Measurements from ENCODE around the gene GXYLT2.
A peak's percentile ranks its signal among the peaks of the same experiment; 100 is the strongest.

GXYLT2 gene

GRCh38 chr3:72887705-72888545 lies at the start of gene GXYLT2:
Gene GXYLT2 (plus strand): TSS chr3:72888046. CDS start chr3:72888234, 188 bp downstream.
- peak within 1 kb of the TSS; percentile 59 for H3K4me3 ChIP-seq (ENCODE audit: low read depth, low read length)

DNA sequence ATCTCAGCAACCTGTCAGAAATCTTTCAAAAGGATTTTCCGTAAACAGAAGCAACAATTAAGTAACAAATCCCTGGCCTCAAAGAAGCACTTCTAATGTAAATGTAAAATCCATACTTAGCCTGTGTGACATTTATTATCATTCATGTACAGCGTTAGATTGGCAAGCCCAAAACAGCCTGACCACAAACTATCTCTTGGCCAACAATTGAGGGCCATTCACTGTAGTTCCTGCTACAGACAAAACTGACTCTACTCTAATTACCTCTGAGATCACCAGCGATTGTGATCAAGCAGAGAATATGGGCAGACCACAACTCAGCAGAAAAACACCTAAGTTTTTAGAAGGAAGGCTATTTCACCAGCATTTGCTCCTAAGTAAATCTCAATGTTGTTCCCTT lies 48.8 kb upstream of the GXYLT2 start:
- H3K4me3 ChIP-seq (ENCODE audit: low read depth, low read length), result no peak overlapping the region

DNA sequence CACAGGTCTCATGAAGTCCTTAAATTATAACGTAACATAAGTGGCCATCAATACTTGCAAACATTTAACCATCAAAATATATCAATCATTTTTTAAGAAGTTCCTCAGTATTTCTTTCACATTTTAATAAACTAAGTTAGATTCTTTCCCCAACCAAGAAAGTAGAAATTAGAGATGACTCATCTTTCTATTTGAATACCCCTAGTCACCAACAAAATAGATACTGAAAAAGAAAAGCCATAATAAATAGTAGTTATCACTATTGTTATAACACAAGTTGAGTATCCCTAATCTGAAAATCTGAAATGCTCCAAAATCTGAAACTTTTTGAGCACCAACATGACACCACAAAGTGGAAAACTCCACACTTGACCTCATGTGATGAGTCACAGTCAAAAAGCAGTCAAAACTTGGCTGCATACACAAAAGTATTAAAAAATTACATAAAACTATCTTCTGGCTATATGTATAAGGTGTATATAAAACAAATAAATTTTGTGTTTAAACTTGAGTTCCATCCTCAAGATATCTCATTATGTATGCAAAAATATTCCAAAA lies 43.3 kb upstream of the GXYLT2 start:
- no peak overlapping the region for H3K4me3 ChIP-seq (ENCODE audit: low read depth, low read length)

DNA sequence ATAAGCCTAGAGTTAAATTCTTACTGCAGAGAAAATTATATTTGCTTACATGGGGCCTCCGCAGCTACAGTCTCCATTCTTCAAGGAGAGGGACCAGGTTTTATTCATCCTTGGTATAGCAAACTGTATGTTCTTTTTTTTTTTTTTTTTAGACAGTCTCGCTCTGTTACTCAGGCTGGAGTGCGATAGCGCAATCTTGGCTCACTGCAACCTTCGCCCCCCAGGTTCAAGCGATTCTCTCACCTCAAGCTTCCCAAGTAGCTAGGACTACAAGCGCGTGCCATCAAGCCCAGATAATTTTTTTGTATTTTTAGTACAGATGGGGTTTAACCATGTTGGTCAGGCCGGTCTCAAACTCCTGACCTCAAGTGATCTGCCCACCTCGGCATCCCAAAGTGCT lies 41.7 kb upstream of the GXYLT2 start:
- H3K4me3 ChIP-seq (ENCODE audit: low read depth, low read length), result no peak overlapping the region

GRCh38 chr3:72847282-72847681 lies 40.6 kb upstream of the GXYLT2 start:
- H3K4me3 ChIP-seq (ENCODE audit: low read depth, low read length), result peak overlapping the region; percentile 89

GRCh38 chr3:72847751-72848702 lies 39.8 kb upstream of the GXYLT2 start, which contains the start of gene SHQ1:
Gene SHQ1 (minus strand): TSS chr3:72848445. CDS start chr3:72848340, 105 bp downstream.
- peak within 1 kb of the TSS; percentile 89 for H3K4me3 ChIP-seq (ENCODE audit: low read depth, low read length)

DNA sequence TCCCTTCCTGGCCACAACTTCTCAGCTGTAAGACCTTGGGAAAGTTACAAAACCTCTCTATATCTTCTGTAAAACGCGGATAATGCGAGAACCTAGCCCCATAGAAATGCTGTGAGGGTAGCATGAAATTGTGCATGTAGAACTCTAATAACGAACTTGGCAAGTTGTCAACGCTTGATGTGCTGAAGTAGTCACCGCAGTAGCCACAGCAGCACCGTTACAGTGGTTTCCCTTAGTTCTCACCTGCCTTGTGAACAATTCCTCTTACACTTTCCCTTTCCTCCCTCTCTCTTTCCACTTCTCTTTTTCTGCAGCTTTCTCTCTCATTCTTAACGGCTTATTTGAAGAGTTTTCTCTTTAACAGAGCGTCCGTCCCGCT lies 39.2 kb upstream of the GXYLT2 start:
- H3K4me3 ChIP-seq (ENCODE audit: low read depth, low read length), result peak overlapping the region; percentile 89

- no peak overlapping the region for H3K4me3 ChIP-seq (ENCODE audit: low read depth, low read length)
Observed at GRCh38 chr3:72855001-72855400, 32.8 kb upstream of the GXYLT2 start.

- H3K4me3 ChIP-seq (ENCODE audit: low read depth, low read length), result no peak overlapping the region
Observed at GRCh38 chr3:72860053-72860452, 27.8 kb upstream of the GXYLT2 start.

GRCh38 chr3:72860846-72861245 lies 27.0 kb upstream of the GXYLT2 start:
- H3K4me3 ChIP-seq (ENCODE audit: low read depth, low read length), result no peak overlapping the region

GRCh38 chr3:72862314-72863090 lies 25.3 kb upstream of the GXYLT2 start:
- H3K4me3 ChIP-seq (ENCODE audit: low read depth, low read length), result no peak overlapping the region

DNA sequence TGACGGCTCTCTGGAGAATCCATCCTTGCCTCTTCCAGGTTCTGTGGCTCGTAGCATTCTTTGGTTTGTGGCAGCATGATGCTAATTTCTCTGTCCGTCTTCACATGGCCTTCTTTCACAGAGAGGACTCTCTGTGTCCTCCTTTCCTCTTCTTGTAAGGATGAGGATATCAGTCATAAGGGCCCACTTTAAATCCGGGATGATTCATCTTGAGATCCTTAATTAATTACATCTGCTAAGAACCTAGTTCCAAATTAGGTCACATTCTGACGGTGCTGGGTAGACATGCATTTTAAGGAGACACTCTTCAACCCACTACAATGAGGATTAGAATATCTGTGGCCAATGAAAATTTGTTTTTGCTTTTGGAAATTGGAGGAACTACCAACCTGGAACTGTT lies 15.7 kb upstream of the GXYLT2 start:
- no peak overlapping the region for H3K4me3 ChIP-seq (ENCODE audit: low read depth, low read length)

DNA sequence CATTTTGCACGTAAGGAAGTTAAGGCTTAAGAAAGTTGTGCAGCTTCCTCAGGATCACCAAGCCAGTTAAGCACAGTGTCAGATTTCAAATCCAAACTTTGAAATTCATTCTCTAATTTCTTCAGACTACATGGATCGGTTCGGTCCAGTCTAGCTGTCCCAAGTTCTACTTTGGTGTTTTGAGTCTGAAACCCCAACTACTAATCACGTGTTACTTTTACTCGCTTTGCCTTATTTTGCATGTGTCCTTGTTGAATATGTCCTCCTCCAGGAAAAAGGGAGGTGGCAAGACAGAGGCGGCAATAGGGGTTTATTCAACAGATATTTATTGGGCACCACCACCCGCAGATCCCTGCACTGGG lies 522 bp upstream of the GXYLT2 start:
- H3K4me3 ChIP-seq (ENCODE audit: low read depth, low read length), result peak overlapping the region; percentile 59

GRCh38 chr3:72888546-72889309 lies 882 bp downstream of the GXYLT2 start:
- peak overlapping the region; percentile 35 for H3K4me3 ChIP-seq (ENCODE audit: low read depth, low read length)

- no peak overlapping the region for H3K4me3 ChIP-seq (ENCODE audit: low read depth, low read length)
Observed at GRCh38 chr3:72889310-72890165, 1.7 kb downstream of the GXYLT2 start.

DNA sequence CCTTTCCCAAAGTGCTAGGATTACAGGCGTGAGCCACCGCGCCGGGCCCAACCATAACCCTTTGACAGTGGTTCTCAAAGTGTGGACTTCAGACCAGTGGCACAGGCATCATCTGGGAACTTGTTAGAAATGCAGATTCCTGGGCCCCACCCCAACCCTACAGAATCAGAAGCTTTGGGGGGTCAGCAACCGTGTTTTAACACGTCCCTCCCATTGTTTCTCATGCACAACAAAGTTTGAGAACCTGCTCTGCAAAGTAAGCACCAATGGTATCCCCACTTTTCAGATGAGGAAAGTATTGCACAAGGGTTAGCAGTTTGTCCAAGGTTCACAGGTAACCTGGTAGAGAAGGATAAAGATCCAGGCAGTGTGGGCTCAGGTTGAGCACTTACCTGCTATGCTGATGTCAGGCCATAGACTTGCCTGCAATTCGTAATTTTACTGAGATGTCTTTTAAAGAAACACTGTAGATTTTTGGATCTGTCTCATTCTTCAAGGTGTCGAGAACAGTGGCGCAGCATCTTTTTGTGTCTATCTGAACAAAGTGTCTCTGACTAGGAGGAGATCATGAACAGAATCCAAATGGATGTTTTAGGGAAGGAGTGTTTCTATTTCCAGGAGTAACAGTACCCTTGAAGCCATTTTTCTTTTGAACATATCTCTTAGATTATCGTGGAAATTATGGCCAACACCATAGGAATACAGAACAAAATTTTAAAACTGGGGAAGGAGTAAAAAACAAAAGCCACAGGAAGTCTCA lies 2.5 kb downstream of the GXYLT2 start:
- H3K4me3 ChIP-seq (ENCODE audit: low read depth, low read length), result no peak overlapping the region

- H3K4me3 ChIP-seq (ENCODE audit: low read depth, low read length), result no peak overlapping the region
Observed at GRCh38 chr3:72891053-72891855, 3.4 kb downstream of the GXYLT2 start.
